ENCODE results near the gene RFTN1.

The RFTN1 gene

GRCh38 chr3:16513141-16514020 is at the start of gene RFTN1:
TSS of gene RFTN1 (minus strand) at chr3:16513699. CDS start at chr3:16493869, 19,830 bp downstream.
- DNase-seq (ENCODE audit: low spot score) = peak; percentile 87

GRCh38 chr3:16559653-16560365 is 46.3 kb upstream of the RFTN1 start:
- no peak for DNase-seq (ENCODE audit: low spot score)

GRCh38 chr3:16554126-16554525 is 40.6 kb upstream of the RFTN1 start:
- DNase-seq (ENCODE audit: low spot score) = no peak

GRCh38 chr3:16552757-16553156 is 39.3 kb upstream of the RFTN1 start:
- no peak for DNase-seq (ENCODE audit: low spot score)

GRCh38 chr3:16551342-16551976 is 38.0 kb upstream of the RFTN1 start:
- DNase-seq (ENCODE audit: low spot score) = no peak

GRCh38 chr3:16550676-16551341 is 37.3 kb upstream of the RFTN1 start:
- peak; percentile 86 for DNase-seq (ENCODE audit: low spot score)

- no peak for DNase-seq (ENCODE audit: low spot score)
Observed at GRCh38 chr3:16550305-16550675, 36.8 kb upstream of the RFTN1 start.

- peak; percentile 20 for DNase-seq (ENCODE audit: low spot score)
Observed at GRCh38 chr3:16548721-16549120, 35.2 kb upstream of the RFTN1 start.

GRCh38 chr3:16547561-16548357 is 34.3 kb upstream of the RFTN1 start:
- no peak for DNase-seq (ENCODE audit: low spot score)

- no peak for DNase-seq (ENCODE audit: low spot score)
Observed at GRCh38 chr3:16546186-16547010, 32.9 kb upstream of the RFTN1 start.

- no peak for DNase-seq (ENCODE audit: low spot score)
Observed at GRCh38 chr3:16545413-16546185, 32.1 kb upstream of the RFTN1 start.

- no peak for DNase-seq (ENCODE audit: low spot score)
Observed at GRCh38 chr3:16543242-16543864, 29.9 kb upstream of the RFTN1 start.

GRCh38 chr3:16538507-16538906 is 25.0 kb upstream of the RFTN1 start:
- no peak for DNase-seq (ENCODE audit: low spot score)

- no peak for DNase-seq (ENCODE audit: low spot score)
Observed at GRCh38 chr3:16536996-16537395, 23.5 kb upstream of the RFTN1 start.

GRCh38 chr3:16536344-16536663 is 22.8 kb upstream of the RFTN1 start:
- no peak for DNase-seq (ENCODE audit: low spot score)

- DNase-seq (ENCODE audit: low spot score) = no peak
Observed at GRCh38 chr3:16534640-16535262, 21.3 kb upstream of the RFTN1 start.

GRCh38 chr3:16533928-16534574 is 20.6 kb upstream of the RFTN1 start:
- no peak for DNase-seq (ENCODE audit: low spot score)

- no peak for DNase-seq (ENCODE audit: low spot score)
Observed at GRCh38 chr3:16529264-16529663, 15.8 kb upstream of the RFTN1 start.
